Breast epithelium (tissue), 4 donors: ENCODE measurements around the gene ALKBH3. TPM values are rescaled to one million over a fixed set of nuclear protein-coding genes. Genes with fewer than 3 reads are reported as not detected.

Experiments used
- DNase-seq, 2 donors: peaks; one replicate each; pipeline ENCODE4 v3.0.0-alpha.2; 2019; ENCODE audit warnings: low spot score in 2 of 2
- H3K27ac ChIP-seq, 2 donors: fragments of 200-600 bp; sonication (generic) in 1 of 2; one replicate each; pipeline ENCODE4 v1.5.1; 2016 to 2019; ENCODE audit warnings: mild to moderate bottlenecking in 1 of 2
- H3K27me3 ChIP-seq, 2 donors: fragments of 200-600 bp; sonication (generic) in 1 of 2; one replicate each; pipeline versions ENCODE4 v1.5.1 to v1.6.0; 2017 to 2019; ENCODE audit warnings: control low read depth in 1 of 2, mild to moderate bottlenecking in 1 of 2
- H3K36me3 ChIP-seq: fragments of 200-600 bp; one replicate; pipeline ENCODE4 v1.5.1; 2019
- H3K4me1 ChIP-seq, 2 donors: fragments of 200-600 bp; sonication (generic); one replicate each; pipeline ENCODE4 v1.5.1; 2016 to 2019; ENCODE audit warnings: control low read depth in 1 of 2
- H3K4me3 ChIP-seq, 3 donors: fragments of 200-600 bp; sonication (generic); 1 replicate in 2 of 3; 2 replicates in 1 of 3; pipeline ENCODE4 v1.5.1; 2016 to 2019; ENCODE audit warnings: mild to moderate bottlenecking in 3 of 3, moderate library complexity in 2 of 3
- H3K9me3 ChIP-seq, 2 donors: fragments of 200-600 bp; sonication (generic) in 1 of 2; one replicate each; pipeline ENCODE4 v1.5.1; 2016 to 2019; ENCODE audit warnings: control low read depth in 1 of 2
- CTCF ChIP-seq, 3 donors: fragments of 450-650 bp; IDR thresholded peaks; one replicate each; pipeline ENCODE4 v1.5.1; 2016 to 2017; ENCODE audit warnings: antibody characterized with exemption in 3 of 3, mild to moderate bottlenecking in 3 of 3, moderate library complexity in 3 of 3
- POLR2A ChIP-seq: fragments of 450-650 bp; IDR thresholded peaks from one replicate; pipeline ENCODE4 v1.6.1; 2016; ENCODE audit warnings: antibody characterized with exemption, mild to moderate bottlenecking, moderate library complexity
- POLR2AphosphoS5 ChIP-seq, 3 donors: sonication (generic); formaldehyde crosslinking; IDR thresholded peaks; one replicate each; pipeline ENCODE4 v1.6.1; 2017; ENCODE audit warnings: antibody characterized with exemption in 3 of 3
- intact Hi-C: fragments of 100-400 bp; cut with DNase I; formaldehyde crosslinking; loops from one replicate; pipeline ENCODE4 v1.15.1; 2023; ENCODE audit warnings: low total_unique reads
- total RNA-seq, 3 donors: library from RNA; depleted of rRNA; stranded (reverse); fragments of >200 nt; gene quantifications; one replicate each; pipeline ENCODE4 v1.1.0, GENCODE V29; 2016

ALKBH3 gene
- total RNA-seq, 3 donors from 2014 or later = 29.0 to 40.7 (median 33.1) TPM

GRCh38 chr11:43943931-43944751 lies 63.5 kb downstream of the ALKBH3 start:
- intact Hi-C loops = no loop called here
- Histone ChIP-seq H3K4me3 (peak overlapping the region; percentile 57 to 86 (median 84)), H3K36me3 (no peaks in the 10 kb centered on the region), H3K9me3 (no peaks in the 10 kb centered on the region), H3K27ac (peak overlapping the region; percentile 64 to 91), H3K27me3 (peaks cover 4 to 63% of the 10 kb centered on the region in 2 donors), H3K4me1 (peaks cover 4 to 7% of the 10 kb centered on the region in 2 donors)
- DNase-seq = no peak
- TF ChIP-seq POLR2AphosphoS5 (IDR thresholded peaks at IDR 0.05) (peak in 1 of 3 donors; percentile 55), POLR2A (no peak)

GRCh38 chr11:43944761-43945311 lies 64.2 kb downstream of the ALKBH3 start:
- peak overlapping the region; percentile 57 to 86 (median 84) for H3K4me3 ChIP-seq
- peak in 1 of 2 donors; percentile 62 for DNase-seq
- intact Hi-C loops = no loop called here
- TF ChIP-seq POLR2A (no peak), POLR2AphosphoS5 (IDR thresholded peaks at IDR 0.05) (peak in 1 of 3 donors; percentile 14), CTCF (IDR thresholded peaks at IDR 0.05) (peak in 2 of 3 donors; percentile 12 to 16)
- no peaks in the 10 kb centered on the region for H3K36me3 ChIP-seq
- peaks cover 4 to 61% of the 10 kb centered on the region in 2 donors for H3K27me3 ChIP-seq
- peaks cover 4 to 7% of the 10 kb centered on the region in 2 donors for H3K4me1 ChIP-seq
- H3K9me3 ChIP-seq = no peaks in the 10 kb centered on the region
- H3K27ac ChIP-seq = peak overlapping the region in 1 of 2 donors; percentile 91

- intact Hi-C loops = no loop called here
- TF ChIP-seq POLR2A (peak; percentile 4), POLR2AphosphoS5 (IDR thresholded peaks at IDR 0.05) (peak in 1 of 3 donors; percentile 21), CTCF (IDR thresholded peaks at IDR 0.05) (no peak)
- H3K27ac ChIP-seq = no peak overlapping the region
- DNase-seq = no peak
- H3K27me3 ChIP-seq = peaks cover 4 to 48% of the 10 kb centered on the region in 2 donors
- no peak overlapping the region for H3K4me3 ChIP-seq
- peaks cover 4 to 7% of the 10 kb centered on the region in 2 donors for H3K4me1 ChIP-seq
- no peaks in the 10 kb centered on the region for H3K36me3 ChIP-seq
- no peaks in the 10 kb centered on the region for H3K9me3 ChIP-seq
Measured at GRCh38 chr11:43947003-43947500, 66.4 kb downstream of the ALKBH3 start.

DNA sequence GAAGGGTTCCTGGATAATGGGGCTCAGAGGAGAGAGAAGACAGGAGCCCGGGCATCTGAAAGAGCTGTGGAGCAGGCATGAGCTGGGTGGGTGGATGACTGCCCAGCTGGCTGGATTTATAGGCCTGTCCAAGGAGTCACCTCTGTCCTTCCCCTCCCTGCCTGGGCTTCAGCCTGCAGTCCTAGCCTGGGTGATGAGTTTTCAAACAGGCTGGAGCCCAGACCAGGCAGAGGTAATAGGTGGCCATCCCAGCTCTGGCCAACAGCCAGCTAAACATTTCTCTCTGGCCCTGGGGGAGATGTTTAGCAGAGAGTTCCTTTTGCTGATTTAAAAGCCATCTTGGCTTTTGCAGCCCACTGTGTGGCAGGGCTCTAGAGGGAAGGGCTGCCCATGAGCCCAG lies 67.2 kb downstream of the ALKBH3 start:
- H3K27ac ChIP-seq = peak overlapping the region in 1 of 2 donors; percentile 25
- no peaks in the 10 kb centered on the region for H3K36me3 ChIP-seq
- intact Hi-C loops = no loop called here

More for the DNA sequence above, 67.2 kb downstream of the ALKBH3 start:
- no peak for DNase-seq
- Histone ChIP-seq H3K4me1 (peaks cover 4 to 7% of the 10 kb centered on the region in 2 donors), H3K9me3 (no peaks in the 10 kb centered on the region), H3K27me3 (peaks cover 4 to 47% of the 10 kb centered on the region in 2 donors), H3K4me3 (no peak overlapping the region)
- TF ChIP-seq POLR2A (no peak), CTCF (IDR thresholded peaks at IDR 0.05) (no peak), POLR2AphosphoS5 (IDR thresholded peaks at IDR 0.05) (no peak)
